K562 (cell line): ENCODE results near the gene CCR8. TPM values are rescaled to one million over a fixed set of nuclear protein-coding genes. Genes with fewer than 3 reads are reported as not detected.
A peak's percentile ranks its signal among the peaks of the same experiment; 100 is the strongest.

Experiments
- ARID1B ChIP-seq: fragments of 450-650 bp; IDR thresholded peaks from 2 replicates; pipeline ENCODE4 v1.6.1; 2016; ENCODE audit warnings: antibody characterized with exemption, mild to moderate bottlenecking, inconsistent platforms
- ATF1 ChIP-seq, 2 experiments: fragments of 450-650 bp in 1 of 2; IDR thresholded peaks; 2 replicates each; pipeline ENCODE4 v1.6.1; 2016; ENCODE audit warnings: missing compliant biosample characterization in 1 of 2, missing genetic modification characterization in 1 of 2
- ETV5 ChIP-seq: sonication (generic); formaldehyde crosslinking; IDR thresholded peaks from 2 replicates; pipeline ENCODE4 v1.4.0; 2020; ENCODE audit warnings: low read depth, mild to moderate bottlenecking, missing genetic modification reagents
- NR2C2 ChIP-seq, 2 experiments: fragments of 200-800 bp in 1 of 2; sonication (Bioruptor generic) in 1 of 2; sonication (generic) in 1 of 2; formaldehyde crosslinking in 1 of 2; IDR thresholded peaks; 2 replicates each; pipeline versions ENCODE4 v1.6.1 to v1.8.0; 2016 to 2022; ENCODE audit warnings: mild to moderate bottlenecking in 1 of 2, missing compliant biosample characterization in 1 of 2, missing genetic modification characterization in 1 of 2, missing genetic modification reagents in 1 of 2
- TOE1 ChIP-seq, 2 experiments: fragments of 450-650 bp in 1 of 2; sonication (generic) in 1 of 2; formaldehyde crosslinking in 1 of 2; IDR thresholded peaks; 2 replicates each; pipeline versions ENCODE4 v1.7.1 to v1.8.0; 2016 to 2022; ENCODE audit warnings: borderline replicate concordance in 2 of 2, mild to moderate bottlenecking in 2 of 2, antibody characterized with exemption in 1 of 2, inconsistent platforms in 1 of 2, low read depth in 1 of 2, missing genetic modification reagents in 1 of 2, moderate library complexity in 1 of 2
- YY1 ChIP-seq, 3 experiments: IDR thresholded peaks; 2 replicates each; pipeline ENCODE4 v1.6.1; 2011; ENCODE audit warnings: low read length in 2 of 3, mild to moderate bottlenecking in 2 of 3, moderate library complexity in 2 of 3, borderline replicate concordance in 1 of 3, control low read depth in 1 of 3, low read depth in 1 of 3; ENCODE audit not compliant: insufficient read depth in 3 of 3, insufficient replicate concordance in 2 of 3, control insufficient read depth in 1 of 3, insufficient read length in 1 of 3; ENCODE audit errors: extremely low read depth in 1 of 3
- ZNF24 ChIP-seq: fragments of 450-650 bp; IDR thresholded peaks from 2 replicates; pipeline ENCODE4 v1.6.1; 2016
- polyA plus RNA-seq, 8 experiments: library from polyadenylated mRNA; depleted of rRNA in 4 of 8; stranded (reverse) in 5 of 8; unstranded in 3 of 8; fragments of >200 nt; fragmentation: Nextera tagmentation in 2 of 8; fragmentation: Illumina TruSeq in 1 of 8; extraction: Ambion mirVana in 2 of 8; extraction: Trizol in 1 of 8; gene quantifications; 2 replicates each; pipeline versions ENCODE4 v1.2.1 to v1.2.3, GENCODE V29; 2011 to 2014; ENCODE audit warnings: inconsistent platforms in 1 of 8, missing spikeins in 1 of 8
- total RNA-seq, 7 experiments: library from RNA; depleted of rRNA in 6 of 7; stranded (reverse); fragments of >200 nt in 6 of 7; fragmentation: Illumina TruSeq in 2 of 7; extraction: Trizol in 2 of 7; gene quantifications; 2 replicates each; pipeline versions ENCODE4 v1.2.1 to v1.2.3, GENCODE V29; 2011 to 2021; ENCODE audit warnings: low replicate concordance in 1 of 7
- TF ChIP-seq, protein P1 (sequence below): fragments of 450-650 bp; IDR thresholded peaks from 2 replicates; pipeline ENCODE4 v1.6.1; 2016
- TF ChIP-seq, protein P2 (sequence below), 2 experiments: fragments of 450-650 bp in 1 of 2; sonication (generic) in 1 of 2; formaldehyde crosslinking in 1 of 2; IDR thresholded peaks in 1 of 2; conservative IDR thresholded peaks in 1 of 2; 2 replicates each; pipeline versions ENCODE4 v1.6.1 to v1.8.1; 2016 to 2023; ENCODE audit warnings: mild to moderate bottlenecking in 2 of 2, moderate library complexity in 2 of 2, inconsistent platforms in 1 of 2, missing genetic modification reagents in 1 of 2
- TF ChIP-seq, protein P3 (sequence below): fragments of 450-650 bp; formaldehyde crosslinking; IDR thresholded peaks from 2 replicates; pipeline ENCODE4 v1.4.0; 2020; ENCODE audit warnings: mild to moderate bottlenecking, moderate library complexity
- TF ChIP-seq, protein P4 (sequence below): sonication (generic); formaldehyde crosslinking; IDR thresholded peaks from 2 replicates; pipeline ENCODE4 v1.8.0; 2022; ENCODE audit warnings: missing genetic modification reagents, mild to moderate bottlenecking, moderate library complexity, borderline replicate concordance
- TF ChIP-seq, protein P5 (sequence below): fragments of 450-650 bp; formaldehyde crosslinking; IDR thresholded peaks from 2 replicates; pipeline ENCODE4 v1.4.0; 2020; ENCODE audit warnings: mild to moderate bottlenecking, moderate library complexity
- TF ChIP-seq, protein P6 (sequence below): IDR thresholded peaks from 2 replicates; pipeline ENCODE4 v1.6.1; 2011; ENCODE audit warnings: borderline replicate concordance, low read depth, mild to moderate bottlenecking, moderate library complexity, low read length; ENCODE audit not compliant: insufficient read depth, poor library complexity, severe bottlenecking

The CCR8 gene
- total and polyA plus RNA-seq, 9 of the 15 experiments (the other 6 are each of a cell fraction or from before 2014, with no cell fraction given): not detected

DNA sequence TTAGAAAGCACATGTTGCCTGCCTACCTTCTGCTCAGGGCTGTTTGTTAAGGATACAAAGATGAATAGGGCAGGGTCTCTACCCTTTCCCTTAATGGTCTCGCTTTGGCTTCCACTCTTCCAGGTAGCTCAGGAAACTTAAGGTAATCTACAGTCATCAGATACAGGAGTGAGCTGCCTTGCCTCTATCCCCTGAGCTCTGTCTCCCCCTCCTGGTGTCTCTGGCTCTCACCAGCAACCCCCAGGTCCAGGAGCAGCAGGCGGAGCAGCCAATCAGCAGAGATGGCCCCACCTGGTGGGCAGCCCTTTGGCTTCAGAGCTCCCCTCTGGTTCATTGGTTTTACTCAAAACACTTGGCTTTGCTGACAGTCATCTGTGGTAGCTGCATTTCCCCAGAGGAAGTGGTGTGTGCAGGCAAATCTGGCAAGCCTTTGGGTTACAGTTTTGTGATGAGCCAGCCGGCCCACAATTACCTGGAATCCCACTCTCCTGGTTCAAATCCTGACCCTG, 41.2 kb upstream of the CCR8 start (continued):
- TF ChIP-seq YY1 (IDR thresholded peaks at IDR 0.05; ENCODE audit: borderline replicate concordance in 1 of 3, control insufficient read depth in 1 of 3, extremely low read depth in 1 of 3, insufficient read depth in 3 of 3, insufficient read length in 1 of 3, insufficient replicate concordance in 2 of 3, low read depth in 1 of 3, low read length in 2 of 3) (peak in 2 of 3 experiments; percentile 15 to 34), ETV5 (CRISPR knock-in tag) (0 out of 2 replicates have a peak, but pooled peaks have one; percentile 13), ZNF24 (peak; percentile 63; the same call in 1 of the 2 replicates), ATF1 (CRISPR knock-in tag; IDR thresholded peaks at IDR 0.05) (no peak), ATF1 (tag; IDR thresholded peaks at IDR 0.05) (peak; percentile 49; the same call in 1 of the 2 replicates), ARID1B (peak; percentile 20; the same call in 1 of the 2 replicates), TOE1 (IDR thresholded peaks at IDR 0.05; ENCODE audit: borderline replicate concordance) (peak; percentile 29; the same call in 1 of the 2 replicates), TOE1 (CRISPR knock-in tag; IDR thresholded peaks at IDR 0.05; ENCODE audit: borderline replicate concordance, low read depth) (no peak), NR2C2 (CRISPR knock-in tag; IDR thresholded peaks at IDR 0.05) (no peak), NR2C2 (tag; IDR thresholded peaks at IDR 0.05) (0 out of 2 replicates have a peak, but pooled peaks have one; percentile 21)
- TF ChIP-seq, protein P1, sequence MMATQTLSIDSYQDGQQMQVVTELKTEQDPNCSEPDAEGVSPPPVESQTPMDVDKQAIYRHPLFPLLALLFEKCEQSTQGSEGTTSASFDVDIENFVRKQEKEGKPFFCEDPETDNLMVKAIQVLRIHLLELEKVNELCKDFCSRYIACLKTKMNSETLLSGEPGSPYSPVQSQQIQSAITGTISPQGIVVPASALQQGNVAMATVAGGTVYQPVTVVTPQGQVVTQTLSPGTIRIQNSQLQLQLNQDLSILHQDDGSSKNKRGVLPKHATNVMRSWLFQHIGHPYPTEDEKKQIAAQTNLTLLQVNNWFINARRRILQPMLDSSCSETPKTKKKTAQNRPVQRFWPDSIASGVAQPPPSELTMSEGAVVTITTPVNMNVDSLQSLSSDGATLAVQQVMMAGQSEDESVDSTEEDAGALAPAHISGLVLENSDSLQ: peak; percentile 95
- TF ChIP-seq, protein P2, sequence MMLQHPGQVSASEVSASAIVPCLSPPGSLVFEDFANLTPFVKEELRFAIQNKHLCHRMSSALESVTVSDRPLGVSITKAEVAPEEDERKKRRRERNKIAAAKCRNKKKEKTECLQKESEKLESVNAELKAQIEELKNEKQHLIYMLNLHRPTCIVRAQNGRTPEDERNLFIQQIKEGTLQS (IDR thresholded peaks at IDR 0.05): no peak
- TF ChIP-seq, protein P2 (CRISPR knock-in tag; conservative IDR thresholded peaks at IDR 0.05): 0 out of 2 replicates have a peak, but pooled peaks have one; percentile 34
- TF ChIP-seq, protein P3, sequence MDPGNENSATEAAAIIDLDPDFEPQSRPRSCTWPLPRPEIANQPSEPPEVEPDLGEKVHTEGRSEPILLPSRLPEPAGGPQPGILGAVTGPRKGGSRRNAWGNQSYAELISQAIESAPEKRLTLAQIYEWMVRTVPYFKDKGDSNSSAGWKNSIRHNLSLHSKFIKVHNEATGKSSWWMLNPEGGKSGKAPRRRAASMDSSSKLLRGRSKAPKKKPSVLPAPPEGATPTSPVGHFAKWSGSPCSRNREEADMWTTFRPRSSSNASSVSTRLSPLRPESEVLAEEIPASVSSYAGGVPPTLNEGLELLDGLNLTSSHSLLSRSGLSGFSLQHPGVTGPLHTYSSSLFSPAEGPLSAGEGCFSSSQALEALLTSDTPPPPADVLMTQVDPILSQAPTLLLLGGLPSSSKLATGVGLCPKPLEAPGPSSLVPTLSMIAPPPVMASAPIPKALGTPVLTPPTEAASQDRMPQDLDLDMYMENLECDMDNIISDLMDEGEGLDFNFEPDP (CRISPR knock-in tag): no peak
- TF ChIP-seq, protein P4, sequence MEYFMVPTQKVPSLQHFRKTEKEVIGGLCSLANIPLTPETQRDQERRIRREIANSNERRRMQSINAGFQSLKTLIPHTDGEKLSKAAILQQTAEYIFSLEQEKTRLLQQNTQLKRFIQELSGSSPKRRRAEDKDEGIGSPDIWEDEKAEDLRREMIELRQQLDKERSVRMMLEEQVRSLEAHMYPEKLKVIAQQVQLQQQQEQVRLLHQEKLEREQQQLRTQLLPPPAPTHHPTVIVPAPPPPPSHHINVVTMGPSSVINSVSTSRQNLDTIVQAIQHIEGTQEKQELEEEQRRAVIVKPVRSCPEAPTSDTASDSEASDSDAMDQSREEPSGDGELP: peak; percentile 73; the same call in 1 of the 2 replicates
- TF ChIP-seq, protein P5, sequence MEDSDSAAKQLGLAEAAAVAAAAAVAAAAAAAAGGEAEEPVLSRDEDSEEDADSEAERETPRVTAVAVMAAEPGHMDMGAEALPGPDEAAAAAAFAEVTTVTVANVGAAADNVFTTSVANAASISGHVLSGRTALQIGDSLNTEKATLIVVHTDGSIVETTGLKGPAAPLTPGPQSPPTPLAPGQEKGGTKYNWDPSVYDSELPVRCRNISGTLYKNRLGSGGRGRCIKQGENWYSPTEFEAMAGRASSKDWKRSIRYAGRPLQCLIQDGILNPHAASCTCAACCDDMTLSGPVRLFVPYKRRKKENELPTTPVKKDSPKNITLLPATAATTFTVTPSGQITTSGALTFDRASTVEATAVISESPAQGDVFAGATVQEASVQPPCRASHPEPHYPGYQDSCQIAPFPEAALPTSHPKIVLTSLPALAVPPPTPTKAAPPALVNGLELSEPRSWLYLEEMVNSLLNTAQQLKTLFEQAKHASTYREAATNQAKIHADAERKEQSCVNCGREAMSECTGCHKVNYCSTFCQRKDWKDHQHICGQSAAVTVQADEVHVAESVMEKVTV: peak; percentile 100
- TF ChIP-seq, protein P6, sequence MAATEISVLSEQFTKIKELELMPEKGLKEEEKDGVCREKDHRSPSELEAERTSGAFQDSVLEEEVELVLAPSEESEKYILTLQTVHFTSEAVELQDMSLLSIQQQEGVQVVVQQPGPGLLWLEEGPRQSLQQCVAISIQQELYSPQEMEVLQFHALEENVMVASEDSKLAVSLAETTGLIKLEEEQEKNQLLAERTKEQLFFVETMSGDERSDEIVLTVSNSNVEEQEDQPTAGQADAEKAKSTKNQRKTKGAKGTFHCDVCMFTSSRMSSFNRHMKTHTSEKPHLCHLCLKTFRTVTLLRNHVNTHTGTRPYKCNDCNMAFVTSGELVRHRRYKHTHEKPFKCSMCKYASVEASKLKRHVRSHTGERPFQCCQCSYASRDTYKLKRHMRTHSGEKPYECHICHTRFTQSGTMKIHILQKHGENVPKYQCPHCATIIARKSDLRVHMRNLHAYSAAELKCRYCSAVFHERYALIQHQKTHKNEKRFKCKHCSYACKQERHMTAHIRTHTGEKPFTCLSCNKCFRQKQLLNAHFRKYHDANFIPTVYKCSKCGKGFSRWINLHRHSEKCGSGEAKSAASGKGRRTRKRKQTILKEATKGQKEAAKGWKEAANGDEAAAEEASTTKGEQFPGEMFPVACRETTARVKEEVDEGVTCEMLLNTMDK: peak; percentile 3
